ENCODE measurements around the gene LRRFIP1. TPM values are rescaled to one million over a fixed set of nuclear protein-coding genes. Genes with fewer than 3 reads are reported as not detected.
"Not testable (repeated sequence)": the region's sequence is repeated elsewhere in the genome, so short reads cannot be mapped to it uniquely, and the experiment has no call there.

LRRFIP1 gene, protein sequence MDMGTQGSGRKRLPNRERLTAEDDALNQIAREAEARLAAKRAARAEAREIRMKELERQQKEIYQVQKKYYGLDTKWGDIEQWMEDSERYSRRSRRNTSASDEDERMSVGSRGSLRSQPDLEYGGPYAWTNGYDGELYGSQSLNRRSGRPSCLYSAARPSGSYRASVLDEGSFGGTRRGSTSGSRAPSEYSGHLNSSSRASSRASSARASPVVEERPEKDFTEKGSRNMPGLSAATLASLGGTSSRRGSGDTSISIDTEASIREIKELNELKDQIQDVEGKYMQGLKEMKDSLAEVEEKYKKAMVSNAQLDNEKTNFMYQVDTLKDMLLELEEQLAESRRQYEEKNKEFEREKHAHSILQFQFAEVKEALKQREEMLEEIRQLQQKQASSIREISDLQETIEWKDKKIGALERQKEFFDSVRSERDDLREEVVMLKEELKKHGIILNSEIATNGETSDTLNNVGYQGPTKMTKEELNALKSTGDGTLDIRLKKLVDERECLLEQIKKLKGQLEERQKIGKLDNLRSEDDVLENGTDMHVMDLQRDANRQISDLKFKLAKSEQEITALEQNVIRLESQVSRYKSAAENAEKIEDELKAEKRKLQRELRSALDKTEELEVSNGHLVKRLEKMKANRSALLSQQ
- polyA plus RNA-seq (2013, experiment 1 of 2; ENCODE audit: insufficient read length): 79.3 TPM
- 87.3 TPM for polyA plus RNA-seq (2013, experiment 2 of 2; ENCODE audit: insufficient read length)

DNA sequence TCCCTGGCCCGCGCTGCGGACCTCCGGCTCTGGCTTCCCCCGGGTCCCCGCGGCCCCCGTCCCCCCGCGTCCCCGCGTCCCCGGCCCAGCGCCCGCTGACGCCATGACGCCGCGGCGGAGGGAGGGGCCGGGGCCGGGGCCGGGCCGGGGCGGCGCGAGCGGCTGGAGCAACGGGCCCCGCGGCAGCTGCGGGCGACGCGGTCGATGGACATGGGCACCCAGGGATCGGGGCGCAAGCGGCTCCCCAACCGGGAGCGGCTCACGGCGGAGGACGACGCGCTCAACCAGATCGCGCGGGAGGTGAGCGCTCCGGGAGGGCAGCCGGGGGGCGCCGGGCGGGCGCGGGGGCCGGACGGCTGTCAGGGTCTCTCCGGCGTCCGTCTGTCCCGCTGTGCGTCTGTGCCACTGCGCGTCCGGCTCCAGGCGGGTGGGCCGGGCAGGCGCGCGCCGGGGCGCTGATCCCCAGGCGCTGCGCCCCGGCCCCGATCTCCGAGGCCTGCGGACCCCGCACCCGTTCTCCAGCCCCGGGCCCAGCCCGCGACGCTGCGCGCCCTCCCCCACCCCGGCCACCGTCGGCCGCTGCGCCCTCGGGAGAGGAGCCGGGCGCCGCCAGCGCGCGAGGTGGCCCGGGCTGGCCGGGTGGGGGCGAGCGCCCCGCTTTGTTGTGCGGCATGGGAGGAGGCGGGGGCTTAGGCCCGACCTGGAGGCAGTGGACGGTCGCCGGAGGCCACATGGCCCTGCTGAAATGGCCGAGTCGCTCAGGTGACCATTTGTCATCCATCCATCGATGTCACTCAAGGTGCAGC lies at the start of gene LRRFIP1:
TSS of gene LRRFIP1 (plus strand) at position 147 of the 806 bp plus-strand sequence. CDS start at position 205, 58 bp downstream.
- DNase-seq: peak; percentile 50

DNA sequence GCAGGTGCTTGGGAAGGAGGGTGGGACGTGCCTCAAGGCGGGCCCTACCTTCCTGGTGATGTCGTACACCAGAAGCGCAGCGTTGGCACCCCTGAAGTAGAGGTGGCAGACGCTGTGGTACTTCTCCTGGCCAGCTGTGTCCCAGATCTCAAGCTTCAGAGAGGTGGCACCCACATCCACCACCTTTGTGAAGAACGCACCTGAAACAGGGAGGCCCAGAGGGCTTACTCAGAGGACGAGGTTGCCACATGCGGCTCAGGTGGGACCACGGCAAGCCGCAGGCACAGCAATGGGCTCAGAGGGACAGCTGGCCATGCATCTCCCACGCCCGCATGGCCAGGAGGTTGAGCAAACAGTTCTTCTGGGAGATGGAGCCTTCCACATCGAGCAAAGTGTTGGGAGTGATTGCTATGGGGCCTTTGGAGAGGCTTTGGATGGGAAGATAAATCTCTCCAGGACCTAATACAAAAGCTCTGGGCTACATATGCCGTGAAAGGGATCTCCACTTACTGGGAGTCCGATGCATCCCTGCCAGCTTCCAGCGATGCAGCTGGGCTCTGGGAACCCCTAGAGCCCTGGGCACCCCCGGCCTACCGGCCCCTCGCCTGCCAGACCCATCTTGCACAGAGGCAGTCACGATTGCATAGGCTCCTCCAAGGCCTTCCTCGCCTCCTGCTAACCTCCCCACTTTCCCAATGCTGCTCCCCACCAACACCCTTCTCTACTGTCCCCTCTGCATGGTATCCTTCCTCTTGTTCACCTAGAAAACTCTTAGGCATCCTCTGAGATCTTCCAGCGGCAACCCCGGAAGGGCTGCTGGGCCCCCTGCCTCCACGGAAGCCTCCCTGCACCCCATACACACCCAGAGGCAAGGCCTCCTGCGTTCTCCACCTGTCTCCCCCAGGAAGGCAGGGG lies 49.2 kb upstream of the LRRFIP1 start:
- no peak for DNase-seq

DNA sequence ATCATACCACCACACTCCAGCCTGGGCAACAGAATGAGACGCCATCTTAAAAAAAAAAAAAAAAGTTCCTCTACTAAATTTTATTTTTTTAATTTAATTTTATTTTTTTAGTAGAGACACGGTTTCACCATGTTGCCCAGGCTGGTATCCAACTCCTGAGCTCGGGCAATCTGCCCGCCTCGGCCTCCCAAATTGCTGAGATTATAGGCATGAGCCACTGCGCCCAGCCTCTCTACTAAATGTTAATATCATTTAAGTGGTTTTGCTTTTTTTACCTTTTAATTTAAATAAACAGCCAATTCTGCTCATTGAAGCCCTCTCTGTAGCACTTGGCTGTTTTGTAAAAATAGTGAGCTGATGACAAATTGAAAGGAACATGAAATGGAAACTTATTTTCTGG lies 46.1 kb upstream of the LRRFIP1 start:
- no peak for DNase-seq

DNA sequence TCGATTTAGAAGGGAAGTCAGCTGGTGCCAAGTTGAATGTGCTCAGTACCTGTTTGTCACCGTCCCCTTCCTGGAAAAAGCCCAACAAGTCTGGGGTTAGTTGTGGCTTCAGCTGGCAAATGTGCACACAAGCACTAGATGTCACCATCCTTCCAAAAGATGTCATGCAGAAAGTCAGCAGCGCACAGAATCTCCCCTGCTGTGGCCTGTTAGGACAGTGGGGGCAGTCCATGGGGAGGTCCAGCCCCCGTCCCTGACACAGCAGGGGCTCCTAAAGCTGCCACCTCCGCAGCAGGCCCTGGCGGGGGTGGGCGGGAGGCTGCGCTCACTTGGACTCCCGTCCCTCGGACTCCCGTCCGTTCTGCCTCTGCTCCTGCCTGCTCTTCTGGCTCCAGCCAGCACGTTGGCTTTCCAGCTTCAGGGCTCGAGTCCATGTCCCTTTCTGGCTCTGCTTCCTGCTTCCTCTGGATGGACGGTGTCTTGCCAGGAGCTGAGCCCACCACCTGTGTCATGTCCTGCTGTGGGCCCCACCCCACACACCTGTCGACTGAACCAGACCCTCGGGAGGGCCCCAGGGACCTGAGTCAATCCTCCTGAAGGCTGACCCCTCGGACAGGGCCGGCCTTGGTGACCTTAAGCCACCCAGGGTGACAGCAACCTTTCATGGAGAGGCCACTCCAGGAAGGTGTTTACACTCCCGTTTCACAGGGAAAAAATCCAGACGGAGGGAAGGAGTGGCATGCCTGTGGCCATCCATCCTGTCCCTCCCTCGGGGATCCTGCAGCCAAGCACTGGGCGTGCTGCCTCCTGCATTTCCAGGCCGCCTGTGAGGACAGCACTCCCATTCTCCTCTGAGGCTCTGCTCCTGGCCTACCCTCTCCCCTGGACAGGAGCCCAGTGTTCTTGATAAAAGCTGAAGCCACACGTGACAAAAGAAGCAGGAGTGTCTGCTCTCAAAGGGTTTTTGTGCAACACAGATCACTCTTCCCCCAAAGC lies 45.3 kb upstream of the LRRFIP1 start:
- peak; percentile 80 for DNase-seq

DNA sequence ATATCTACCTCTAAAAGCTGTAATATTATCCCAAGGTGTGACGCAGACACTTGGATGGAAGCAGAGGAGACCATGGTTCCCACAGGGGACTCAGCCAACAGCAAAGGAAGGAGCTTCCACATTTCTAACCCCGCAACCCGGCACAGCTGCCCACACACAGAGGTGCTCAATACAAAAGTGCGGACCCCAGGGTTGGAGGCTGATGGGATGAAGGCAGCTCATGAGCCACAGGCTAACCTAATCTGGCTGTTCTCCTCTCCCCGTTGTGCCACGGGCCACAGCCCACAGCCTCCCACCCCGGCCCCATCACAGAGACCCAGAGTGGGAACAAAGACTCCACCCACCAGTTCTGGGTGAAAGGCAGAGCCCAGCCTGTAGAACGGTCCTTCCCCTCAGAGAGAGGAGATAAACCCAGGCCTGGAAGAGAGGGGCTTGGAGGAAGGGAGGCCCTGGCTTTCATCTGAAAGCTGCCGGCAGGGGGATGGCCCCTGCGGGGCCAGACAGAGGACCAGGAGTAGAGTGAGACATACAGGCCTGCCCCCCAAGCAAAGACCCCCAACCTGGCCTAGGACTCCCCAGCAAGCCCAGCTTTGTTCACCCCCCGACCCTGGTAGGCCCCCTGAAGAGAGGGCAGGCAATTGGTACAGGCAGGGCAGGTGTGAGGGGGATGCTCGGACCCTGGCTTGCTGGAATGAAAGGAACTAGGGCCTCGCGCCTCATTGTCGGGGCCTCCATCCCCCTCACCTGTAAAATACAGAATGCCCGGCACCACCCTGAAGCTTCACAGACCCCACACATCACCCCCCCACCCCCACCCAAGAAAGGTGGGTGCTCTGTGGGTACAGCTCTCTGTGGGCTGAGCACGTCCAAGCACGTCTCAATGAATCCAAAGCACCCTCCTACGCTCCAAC lies 43.7 kb upstream of the LRRFIP1 start:
- no peak for DNase-seq

DNA sequence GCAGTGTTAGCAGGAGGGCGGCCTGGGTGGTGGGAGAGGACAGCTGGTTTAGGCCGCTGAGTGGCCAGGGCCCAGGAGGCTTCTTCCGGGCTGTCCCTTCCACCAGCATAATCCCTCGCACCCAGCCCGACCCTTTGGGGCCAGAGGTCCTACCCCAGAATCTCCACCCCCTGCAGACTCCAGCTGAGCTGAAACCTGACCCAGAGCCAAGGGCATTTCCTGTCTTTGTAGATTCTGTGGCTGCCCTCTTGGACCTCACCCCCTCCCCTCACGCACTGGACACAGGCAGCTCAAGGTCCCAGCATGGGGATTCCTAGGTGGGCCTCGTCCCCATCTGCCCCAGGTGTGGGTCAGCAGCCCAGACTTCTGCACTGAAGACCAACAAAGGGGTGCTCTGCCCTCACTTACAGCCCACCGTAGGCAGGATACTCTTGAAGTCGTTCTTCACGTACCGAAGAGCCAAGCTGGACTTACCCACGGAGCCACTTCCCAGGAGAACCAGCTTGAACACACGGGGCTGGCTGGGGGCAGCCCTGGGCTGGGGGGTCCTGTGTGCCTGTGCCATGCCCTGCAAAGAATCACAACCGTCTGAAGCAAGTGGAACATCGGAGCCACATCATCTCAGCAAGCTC lies 41.7 kb upstream of the LRRFIP1 start:
- DNase-seq: no peak

DNA sequence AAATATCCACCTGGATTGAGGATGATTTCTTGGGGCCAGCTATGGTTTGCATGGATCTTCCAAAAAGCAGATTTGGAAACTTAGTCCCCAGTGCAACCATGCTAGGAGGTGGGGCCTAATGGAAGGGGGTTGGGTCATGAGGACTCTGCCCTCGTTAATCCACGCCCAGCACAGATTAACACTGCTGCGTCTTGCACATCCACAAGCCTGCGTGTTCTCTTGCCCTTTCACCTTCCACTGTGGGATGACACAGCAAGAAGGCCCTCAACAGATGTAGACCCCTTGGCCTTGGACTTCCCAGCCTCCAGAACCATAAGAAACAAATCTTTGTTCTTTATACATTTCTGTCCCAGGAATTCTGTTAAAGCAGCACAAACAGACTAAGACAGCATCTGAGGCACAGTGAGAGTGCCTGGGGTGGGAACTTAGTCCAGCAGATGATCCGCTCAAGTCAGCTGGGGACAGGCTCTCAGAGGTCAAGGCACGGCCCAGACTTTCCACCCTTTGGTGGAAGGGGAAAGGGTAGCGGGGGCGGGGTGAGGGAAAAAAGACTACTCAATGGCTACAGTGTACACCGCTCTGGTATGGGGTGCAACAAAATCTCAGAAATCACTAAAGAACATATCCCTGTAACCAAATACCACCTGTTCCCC lies 39.2 kb upstream of the LRRFIP1 start:
- no peak for DNase-seq

DNA sequence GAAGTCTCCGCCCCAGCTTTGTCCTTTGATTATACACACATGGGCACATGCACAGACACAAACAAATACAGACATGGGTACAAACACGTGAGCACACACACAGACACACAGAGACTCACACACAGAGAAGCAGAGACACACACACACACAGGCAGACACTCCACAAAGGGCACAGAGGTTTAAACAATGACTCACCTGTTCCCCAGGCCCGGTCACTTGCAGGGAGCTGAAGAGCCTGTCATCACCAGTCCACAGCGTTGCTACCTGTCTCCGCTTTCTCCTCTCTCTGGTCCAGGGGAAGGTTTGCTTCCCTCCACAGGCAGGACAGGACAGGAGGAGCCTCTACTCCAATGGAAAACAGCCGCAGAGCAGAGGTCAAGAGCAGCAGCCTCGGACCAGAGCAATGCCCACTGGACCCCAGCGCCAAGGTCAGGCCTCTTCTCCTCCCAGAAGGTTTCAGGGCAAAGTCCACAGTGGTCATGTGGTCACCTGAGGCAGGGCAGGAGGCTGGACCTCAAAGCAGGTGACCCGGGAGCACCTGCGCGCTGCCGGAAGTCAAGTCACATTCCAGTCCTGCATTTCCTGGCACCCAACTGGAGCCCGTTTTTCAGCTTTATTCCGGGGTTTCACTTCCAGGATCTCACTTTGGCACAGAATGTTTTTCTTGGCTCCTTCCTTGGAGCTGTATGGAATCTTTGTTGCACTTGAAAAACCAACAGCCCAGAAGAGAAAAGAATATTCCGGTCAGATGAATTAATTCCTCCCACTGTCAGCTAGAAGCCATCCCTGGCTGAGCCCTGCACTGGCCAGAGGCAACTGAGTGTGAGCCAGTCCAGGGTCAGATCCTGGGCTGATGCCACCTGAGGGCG lies 36.9 kb upstream of the LRRFIP1 start, which contains the start of gene RAB17:
TSS of gene RAB17 (minus strand) at position 463 of the 869 bp plus-strand sequence. CDS start 4,580 bp downstream, outside the sequence.
- DNase-seq: peak; percentile 21

DNA sequence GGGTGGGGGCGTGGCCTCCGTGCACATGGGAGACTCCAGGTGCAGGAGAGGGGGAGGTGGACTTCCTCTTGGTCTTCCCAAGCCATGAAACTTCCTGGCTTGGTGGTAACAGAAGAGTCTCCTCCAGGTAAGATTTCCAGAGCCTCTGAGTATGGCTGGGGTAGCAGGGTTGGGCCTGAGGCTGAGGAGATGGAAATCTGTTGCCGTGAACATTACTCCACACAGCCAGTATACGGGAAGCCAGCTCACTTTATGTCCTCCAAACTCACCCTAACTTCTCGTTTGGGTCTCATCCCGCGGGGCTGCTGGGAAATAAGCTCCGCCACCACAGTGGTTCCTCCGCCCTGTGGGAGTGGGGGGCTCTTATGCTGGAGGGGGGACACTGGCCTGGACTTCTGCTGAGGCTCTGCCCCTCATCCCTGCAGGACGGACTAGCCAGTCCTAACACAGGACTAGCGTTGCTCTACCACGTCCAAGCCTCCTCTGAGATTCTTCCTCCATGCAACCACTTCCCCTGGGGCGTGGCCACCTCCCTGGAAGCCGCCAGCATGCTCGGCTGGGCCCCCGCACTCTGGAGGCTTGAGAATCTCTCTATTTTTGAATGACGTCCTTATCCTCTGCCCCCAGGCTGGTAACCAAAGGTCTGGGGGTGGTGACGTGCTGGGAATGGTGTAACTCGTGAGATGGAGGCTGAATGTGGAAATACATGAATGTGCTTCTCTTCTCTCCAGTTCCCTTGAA lies 36.1 kb upstream of the LRRFIP1 start:
- DNase-seq: no peak

DNA sequence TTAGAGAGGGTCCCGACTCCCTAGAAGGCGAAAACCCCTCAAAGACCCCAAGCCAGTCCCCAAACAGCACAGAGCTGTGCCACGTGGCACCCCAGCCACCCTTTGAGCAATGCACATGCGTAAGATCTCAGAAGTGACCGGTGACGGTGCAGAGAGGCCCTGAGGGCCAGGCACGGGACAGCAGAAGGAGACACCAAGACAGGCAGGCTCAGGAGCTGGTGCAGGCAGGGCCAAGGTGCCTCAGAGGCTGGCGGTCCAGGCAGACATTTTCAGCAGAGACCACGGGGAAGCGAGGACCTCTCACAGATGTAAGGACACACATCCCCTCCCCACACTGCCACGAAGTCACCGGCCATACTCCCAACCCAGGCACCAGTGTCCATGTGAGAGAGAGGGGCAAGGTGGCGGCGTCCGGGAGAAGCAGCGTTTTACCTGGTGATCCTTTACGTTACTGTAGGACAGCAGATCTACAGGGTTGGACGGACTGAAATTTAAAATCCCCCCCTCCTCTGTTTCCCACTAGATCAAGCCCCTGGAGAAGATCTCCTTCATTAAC lies 34.9 kb upstream of the LRRFIP1 start:
- DNase-seq: no peak

DNA sequence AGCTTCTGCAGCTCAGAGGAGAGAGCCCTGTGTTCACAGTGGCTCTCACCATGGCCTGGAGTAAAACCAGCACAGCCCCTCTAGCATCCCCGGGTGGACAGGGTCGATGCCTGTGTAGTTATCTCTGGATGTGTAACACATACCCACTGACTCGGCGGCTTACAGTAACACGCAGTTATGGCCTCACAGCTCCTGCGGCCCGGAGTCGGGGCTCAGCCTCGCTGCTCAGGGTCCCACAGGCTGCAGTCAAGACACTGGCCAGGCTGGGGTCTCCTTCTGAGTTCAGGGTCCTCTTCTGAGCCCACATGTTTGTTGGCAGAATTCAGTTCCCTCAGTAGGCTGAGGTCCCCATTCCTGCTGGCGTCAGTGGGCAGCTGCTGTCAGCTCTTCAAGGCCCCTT lies 34.4 kb upstream of the LRRFIP1 start:
- DNase-seq: no peak

DNA sequence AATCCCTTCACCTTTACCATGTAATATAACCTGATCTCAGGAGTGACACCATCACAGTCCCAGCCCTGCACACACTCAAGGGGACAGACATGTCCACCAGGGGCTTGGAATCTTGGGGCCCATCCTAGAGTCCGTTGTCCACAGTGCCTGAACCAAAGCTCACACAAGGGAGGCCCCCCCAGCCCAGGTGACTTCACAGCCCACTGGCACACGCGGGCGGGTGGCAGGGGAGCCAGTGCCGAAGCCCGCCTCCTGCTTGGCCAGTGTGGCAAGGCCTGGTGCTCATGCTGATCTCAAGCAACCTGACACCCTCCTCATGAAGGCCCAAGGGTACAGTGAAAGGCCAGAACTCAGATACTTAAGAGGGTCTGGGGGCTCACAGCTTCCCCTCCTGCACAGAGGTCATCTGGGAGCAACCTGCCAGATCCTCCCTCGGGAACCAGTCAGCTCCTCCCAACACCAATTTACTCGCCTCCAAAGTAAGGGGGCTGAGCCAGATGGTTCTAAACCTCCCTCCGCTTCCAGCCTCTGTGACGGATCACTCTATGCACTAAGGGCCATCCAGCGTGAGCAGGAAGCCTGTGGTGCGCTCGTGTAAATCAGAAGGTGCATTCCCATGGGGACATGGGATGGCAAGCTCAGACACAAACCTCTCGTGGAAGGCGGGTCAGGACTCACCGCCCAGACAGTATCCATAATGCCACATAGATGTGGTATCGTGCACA lies 33.6 kb upstream of the LRRFIP1 start:
- DNase-seq: no peak

DNA sequence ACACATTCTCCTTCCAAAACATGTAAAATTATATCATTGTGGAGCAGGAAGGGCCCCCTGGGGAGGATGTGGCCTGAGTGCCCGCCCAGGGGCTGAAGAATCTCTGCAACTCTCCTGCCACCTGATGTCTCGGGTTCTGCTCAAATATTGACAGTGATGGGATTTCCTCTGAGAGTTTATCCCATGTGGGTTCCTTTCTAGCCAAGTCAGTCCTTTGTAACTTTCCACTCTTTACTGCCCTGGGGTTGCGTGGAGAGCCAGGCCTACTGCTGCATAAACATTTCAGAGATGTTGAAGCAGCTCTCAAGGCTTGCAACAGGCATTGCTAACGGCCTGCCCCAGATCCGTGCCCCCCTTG lies 32.9 kb upstream of the LRRFIP1 start:
- DNase-seq: no peak

DNA sequence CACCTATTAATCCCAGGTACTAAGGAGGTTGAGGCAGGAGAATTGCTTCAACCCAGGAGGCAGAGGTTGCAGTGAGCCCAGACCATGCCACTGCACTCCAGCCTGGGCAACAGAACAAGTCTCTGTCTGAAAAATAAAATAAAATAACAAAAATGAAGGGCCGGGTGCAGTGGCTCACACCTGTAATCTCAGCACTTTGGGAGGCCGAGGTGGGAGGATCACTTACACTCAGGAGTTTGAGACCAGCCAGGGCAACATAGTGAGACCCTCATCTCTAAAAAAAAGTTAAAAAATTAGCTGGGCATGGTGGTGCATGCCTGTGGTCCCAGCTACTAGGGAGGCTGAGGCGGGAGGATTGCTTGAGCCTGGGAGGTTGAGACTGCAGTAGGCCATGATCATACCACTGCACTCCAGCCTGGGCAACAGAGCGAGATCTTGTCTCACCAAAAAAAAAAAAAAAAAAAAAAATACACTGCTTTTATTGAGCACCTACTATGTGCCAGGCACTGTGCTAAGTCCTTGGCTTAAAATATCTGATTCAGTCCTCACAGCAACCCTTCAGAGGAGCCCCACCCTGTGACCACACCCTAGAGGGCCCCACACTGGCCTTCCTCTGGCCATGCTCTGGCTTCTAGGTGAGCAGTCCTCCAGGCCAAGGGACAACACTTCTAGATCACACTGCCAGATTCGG lies 31.4 kb upstream of the LRRFIP1 start:
- not testable (repeated sequence) for DNase-seq
